ENCODE results near the gene FGF14.

GRCh38 chr13:102298051-102298450 lies 103.8 kb downstream of the FGF14 start:
- no peak for TF ChIP-seq CTCF (IDR thresholded peaks at IDR 0.05; ENCODE audit: low read depth, low read length, poor library complexity, severe bottlenecking)
- no peak for TF ChIP-seq EZH2phosphoT487 (IDR thresholded peaks at IDR 0.05; ENCODE audit: borderline replicate concordance, low read length)

Measured in DOHH2 (cell line).